Limb (tissue), 2 donors: ENCODE data around the gene BFSP1.

ENCODE experiments used
- DNase-seq, 2 donors: peaks; one replicate each; pipeline ENCODE4 v3.0.0-alpha.2; 2016; ENCODE audit errors: extremely low spot score in 2 of 2

BFSP1 gene

GRCh38 chr20:17468073-17468840 lies 62.9 kb downstream of the BFSP1 start:
- DNase-seq: no peak

DNA sequence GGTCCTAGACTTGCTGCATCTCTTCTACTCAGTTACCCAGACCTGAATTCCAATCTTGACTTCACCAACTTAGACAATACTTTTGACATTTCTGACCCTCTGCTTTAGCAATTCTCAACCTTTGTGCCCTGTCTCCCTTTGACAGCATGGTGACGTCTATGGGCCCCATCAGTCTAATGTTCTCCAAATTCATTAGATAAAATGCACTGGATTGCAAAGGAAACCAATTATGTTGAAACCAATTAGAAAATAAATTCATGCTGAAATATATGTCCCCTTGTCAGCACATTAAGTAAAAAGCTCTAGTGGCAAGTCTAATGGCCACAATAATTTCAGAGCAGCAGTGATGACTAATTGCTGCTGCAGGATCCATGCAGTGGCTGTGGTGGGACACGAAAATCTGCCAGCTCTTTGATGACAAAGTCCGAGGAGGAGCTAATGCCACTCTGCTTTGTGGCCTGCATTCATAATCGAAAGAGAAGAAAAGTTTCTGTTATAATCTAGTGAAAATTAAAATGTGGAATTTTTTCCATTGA lies 64.0 kb downstream of the BFSP1 start:
- DNase-seq: no peak

DNA sequence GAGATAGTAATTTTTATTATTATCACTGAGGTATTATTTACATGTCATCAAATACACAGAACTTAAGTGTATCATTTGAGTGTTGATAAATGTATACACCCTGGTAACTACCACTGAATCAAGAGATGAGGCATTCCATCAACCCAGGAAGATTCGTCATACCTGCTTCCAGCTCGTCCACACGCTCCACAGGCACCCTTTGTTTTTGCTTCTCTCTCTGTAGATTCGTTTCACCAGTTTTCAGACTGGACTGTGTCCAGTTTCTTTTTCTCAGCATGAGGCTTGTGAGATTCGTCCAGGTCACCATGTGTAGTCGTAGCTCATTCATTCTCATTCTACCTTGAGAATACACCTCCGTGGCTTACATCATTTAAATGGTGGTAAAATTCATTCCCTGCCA lies 64.5 kb downstream of the BFSP1 start:
- DNase-seq: no peak

DNA sequence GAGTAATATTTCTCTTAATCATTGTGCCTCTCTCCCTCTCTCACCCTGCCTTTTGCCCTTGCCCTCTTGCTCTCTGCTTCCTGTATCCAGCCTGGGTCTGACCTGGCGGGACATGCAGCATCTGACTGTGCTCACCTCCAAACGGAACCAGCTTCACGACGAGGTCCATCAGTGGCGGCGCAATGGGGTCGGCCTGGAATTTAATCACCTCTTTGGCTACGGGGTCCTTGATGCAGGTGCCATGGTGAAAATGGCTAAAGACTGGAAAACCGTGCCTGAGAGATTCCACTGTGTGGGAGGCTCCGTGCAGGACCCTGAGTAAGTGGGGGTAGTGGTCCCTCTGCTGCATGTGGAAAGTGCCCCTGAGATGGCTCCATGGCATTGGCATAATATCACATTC lies 65.9 kb downstream of the BFSP1 start:
- no peak for DNase-seq

GRCh38 chr20:17463711-17464110 lies 67.5 kb downstream of the BFSP1 start:
- DNase-seq: no peak

- DNase-seq: no peak
These were observed 69.2 kb downstream of the BFSP1 start for GRCh38 chr20:17461941-17462340.

DNA sequence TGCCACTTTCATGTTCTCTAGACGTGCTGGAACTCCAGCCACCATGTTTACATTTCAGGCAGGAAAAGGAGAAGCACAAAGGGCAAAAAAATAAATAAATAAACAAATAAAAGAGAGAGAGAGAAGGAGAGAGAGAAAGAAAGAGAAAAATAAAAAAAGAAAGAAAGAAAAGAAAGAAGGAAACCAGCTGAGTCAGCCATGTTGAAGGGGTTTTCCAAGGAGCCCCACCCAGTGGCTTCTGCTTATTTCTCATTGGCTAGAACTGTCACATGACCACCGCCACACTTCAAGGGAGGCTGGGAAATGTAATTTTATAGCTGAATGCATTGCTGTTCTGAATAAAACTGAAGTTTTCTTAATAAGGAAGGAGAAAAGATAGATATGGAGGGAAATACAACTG lies 71.1 kb downstream of the BFSP1 start:
- no peak for DNase-seq

DNA sequence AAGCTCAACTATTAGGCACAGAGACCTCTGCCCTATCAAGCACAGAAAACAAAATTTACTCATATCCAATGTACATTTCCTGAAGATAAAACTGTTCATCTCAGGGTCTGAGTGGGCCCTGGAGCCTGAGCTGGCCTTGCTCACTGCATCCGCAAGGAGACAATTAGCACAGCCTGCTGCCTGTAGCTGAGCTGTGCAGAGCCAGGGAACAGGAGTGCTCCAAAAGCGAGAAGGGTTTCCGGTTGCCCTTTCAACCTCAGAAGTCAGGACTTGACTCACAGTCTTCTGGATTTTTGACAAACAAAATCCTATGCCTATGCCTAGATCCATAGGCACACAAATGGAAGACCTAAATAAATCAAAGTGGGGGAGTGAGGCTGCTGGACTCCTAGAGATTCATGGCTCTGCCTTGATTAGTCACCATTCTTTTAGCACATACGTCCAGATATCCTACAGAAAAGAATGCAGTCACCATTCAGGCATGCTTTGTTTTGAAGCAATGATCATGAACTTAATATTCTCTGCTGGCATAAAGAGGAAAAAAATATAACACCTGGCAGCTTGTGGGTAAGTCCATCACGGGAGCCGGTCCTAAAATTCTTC lies 73.5 kb downstream of the BFSP1 start:
- no peak for DNase-seq

GRCh38 chr20:17457079-17457478 lies 74.1 kb downstream of the BFSP1 start:
- no peak for DNase-seq

DNA sequence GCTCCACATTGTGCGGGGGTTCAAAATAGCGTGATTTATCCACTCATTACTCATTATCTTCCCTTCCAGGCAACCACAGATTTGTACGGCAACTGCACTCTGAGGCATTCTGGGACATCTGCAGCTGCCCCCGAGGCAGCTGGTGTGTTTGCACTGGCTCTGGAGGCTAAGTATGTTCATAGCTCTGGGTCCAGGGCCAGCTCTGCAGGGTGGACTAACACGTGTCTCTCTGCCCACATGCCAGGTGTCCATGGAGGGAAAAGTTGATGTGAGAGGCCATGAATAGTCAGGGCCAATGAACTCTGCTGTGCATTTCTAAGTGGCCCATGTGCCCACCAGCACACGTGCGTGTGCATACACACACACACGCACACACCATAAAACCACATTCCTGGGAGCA lies 74.9 kb downstream of the BFSP1 start:
- peak in 1 of 2 donors; percentile 24 for DNase-seq

DNA sequence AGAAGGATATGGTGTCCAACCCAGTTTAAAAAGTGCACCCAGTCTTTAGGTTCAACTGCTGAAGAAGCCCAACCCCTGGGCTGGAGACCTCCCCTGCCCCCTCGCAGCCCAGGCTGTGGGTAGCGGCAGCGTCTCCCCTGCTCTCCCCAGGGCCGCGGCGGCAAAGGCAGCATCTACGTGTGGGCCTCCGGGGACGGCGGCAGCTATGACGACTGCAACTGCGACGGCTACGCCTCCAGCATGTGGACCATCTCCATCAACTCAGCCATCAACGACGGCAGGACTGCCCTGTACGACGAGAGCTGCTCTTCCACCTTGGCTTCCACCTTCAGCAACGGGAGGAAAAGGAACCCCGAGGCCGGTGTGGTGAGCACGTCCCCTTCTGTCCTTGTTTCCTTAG lies 77.6 kb downstream of the BFSP1 start:
- no peak for DNase-seq

DNA sequence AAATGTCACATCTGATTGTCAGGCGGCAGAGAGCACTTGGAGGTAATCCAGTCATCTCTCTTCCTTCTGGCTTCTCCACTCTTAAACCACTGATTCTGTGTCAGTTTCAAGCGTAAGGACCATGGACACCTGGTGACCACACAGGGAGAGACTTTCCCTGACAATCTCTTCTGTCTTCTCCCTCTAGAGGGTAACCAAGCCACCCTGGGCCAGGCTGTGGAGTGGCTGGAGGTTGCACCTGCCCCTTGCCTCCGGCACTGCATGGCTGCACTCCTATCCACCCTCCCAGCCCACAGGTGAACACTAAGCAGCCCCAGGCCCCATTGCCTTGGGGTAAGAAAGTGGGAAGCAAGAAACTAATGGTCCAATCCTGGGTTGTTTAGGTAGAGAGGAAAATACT lies 78.7 kb downstream of the BFSP1 start:
- no peak for DNase-seq

DNA sequence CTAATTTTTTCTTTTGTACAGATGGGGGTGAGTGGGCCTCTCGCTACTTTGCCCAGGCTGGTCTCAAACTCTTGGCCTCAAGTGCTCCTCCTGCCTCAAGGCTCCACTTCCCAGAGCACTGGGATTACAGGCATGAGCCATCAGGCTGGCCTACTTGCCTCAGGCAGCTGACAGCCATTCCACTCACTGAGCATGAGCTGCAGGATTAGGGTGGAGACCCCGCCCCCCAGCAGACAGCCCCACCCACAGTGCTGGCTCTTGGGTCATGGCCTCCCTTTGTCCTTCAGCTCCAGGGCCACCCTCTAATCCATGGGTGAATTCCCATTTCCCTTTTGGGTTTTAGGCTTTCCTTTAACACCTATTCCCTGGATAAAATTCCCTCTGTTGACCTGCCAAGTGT lies 82.1 kb downstream of the BFSP1 start:
- no peak for DNase-seq

DNA sequence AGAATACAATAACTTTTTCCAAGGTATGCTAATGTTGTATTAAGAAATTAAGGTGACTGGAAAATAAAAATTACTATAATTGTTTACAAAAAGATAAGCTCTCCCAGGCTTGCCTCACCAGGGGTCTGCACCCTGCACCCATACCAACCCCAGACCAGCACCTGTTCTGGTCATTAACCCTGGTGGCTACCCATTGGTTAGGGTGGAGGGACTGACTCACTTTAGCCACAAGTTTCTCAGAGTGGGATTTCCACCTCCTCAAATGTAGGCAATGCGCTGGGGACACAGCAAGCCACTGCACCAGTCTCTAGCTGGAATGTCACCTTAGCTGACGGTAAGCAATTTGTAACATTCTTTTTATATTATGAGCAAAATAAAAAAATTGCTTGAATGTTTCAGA lies 83.1 kb downstream of the BFSP1 start:
- DNase-seq: no peak

DNA sequence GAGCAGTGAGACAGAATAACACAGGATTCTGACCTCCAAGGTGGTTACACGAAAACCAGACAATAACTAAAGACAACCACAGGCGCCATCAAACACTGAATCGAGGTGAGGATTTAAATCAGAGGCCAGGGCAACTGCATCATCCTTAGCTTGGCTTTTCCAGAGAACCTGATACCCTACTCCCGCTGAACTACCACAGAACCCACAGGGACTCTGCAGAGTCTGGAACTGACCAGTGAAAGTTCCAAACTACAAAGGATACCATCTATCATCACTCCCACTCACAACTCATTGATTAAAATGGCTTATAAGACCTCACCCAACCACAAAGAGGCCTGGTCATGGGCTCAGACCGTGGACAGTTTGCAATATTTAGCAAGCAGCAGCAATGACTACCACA lies 85.0 kb downstream of the BFSP1 start:
- DNase-seq: no peak

DNA sequence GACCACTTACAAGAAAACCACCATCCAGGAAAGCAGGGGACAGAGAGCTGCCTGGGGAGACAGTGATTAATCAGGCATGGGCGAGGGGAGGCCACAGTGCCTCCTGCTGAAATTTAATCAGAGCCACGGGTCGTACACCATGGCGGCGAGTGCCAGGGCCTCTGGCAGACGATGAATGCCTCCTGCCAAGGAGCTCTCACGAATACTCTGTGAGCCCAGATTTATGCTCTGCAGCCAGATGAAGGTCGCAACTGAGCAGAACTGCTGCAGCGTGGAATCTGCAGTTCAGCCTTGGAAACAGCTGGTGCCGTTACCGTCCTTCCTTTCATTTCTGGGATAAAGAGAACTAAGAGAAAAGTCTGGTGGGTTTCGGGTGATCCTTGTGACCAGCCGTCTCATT lies 85.6 kb downstream of the BFSP1 start:
- DNase-seq: no peak

- DNase-seq: no peak
These were observed 87.1 kb downstream of the BFSP1 start for GRCh38 chr20:17444091-17444490.
